Stomach smooth muscle (tissue), 2 donors: ENCODE measurements around the gene EXOSC10.
A peak's percentile ranks its signal among the peaks of the same experiment; 100 is the strongest.
"Not testable (repeated sequence)": the region's sequence is repeated elsewhere in the genome, so short reads cannot be mapped to it uniquely, and the experiment has no call there.

Experiments
- H3K27ac ChIP-seq: one replicate; pipeline ENCODE4 v1.7.0; 2013; ENCODE audit warnings: mild to moderate bottlenecking, low read length, inconsistent platforms
- H3K27me3 ChIP-seq, 2 donors: one replicate each; pipeline ENCODE4 v1.7.0; 2013; ENCODE audit warnings: low read length in 2 of 2; ENCODE audit not compliant: insufficient read depth in 2 of 2, control insufficient read depth in 1 of 2
- H3K36me3 ChIP-seq, 2 donors: one replicate each; pipeline ENCODE4 v1.7.0; 2013; ENCODE audit warnings: low read length in 2 of 2; ENCODE audit not compliant: control insufficient read depth in 2 of 2, insufficient read depth in 2 of 2
- H3K4me1 ChIP-seq: one replicate; pipeline ENCODE4 v1.7.0; 2013; ENCODE audit warnings: low read length; ENCODE audit not compliant: control insufficient read depth, insufficient read depth
- H3K4me3 ChIP-seq, 2 donors: one replicate each; pipeline ENCODE4 v1.7.0; 2013; ENCODE audit warnings: low read length in 2 of 2
- H3K9ac ChIP-seq, 2 donors: one replicate each; pipeline ENCODE4 v1.7.0; 2013; ENCODE audit warnings: low read length in 2 of 2, mild to moderate bottlenecking in 1 of 2
- H3K9me3 ChIP-seq, 2 donors: one replicate each; pipeline ENCODE4 v1.7.0; 2013; ENCODE audit warnings: low read length in 2 of 2; ENCODE audit not compliant: control insufficient read depth in 2 of 2
- donor health status: healthy.
- donor health status: Pancreatic carcinoma.

The EXOSC10 gene

DNA sequence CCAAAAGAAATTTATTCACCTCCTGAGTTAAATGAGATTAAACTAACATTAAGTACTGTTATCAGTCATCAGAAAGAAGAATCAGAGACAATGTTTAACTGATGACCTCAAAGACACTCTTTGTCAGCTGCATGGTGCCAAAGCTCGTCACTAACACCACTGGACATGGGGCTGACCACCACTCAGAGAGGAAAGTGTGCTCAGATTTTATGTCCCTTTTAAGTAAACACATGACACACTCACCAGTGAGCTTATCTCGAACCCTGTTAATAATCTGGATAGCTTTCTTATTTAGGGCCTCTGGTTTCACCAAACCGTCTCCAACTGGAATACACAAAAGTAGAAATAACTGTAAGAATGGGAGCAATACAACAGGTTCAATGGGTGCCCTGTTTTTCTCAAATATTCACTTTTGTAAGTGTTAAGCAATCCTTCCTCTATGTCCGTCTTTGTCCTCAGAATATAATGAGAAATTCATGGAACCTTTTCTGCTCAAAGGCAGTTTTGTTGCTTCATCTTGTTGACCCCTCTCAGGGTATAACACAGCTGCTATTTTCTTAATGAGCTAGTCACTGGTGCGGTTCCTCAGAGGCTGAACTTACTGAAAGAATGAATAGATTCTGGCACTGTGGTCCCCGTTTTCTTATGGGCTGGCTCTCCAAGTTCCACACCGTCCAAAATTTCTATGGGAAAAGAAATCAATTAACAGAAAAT, 9.5 kb upstream of the EXOSC10 start:
- H3K27ac ChIP-seq: no peak overlapping the region
- H3K27me3 ChIP-seq: no peaks in the 10 kb centered on the region
- no peak overlapping the region for H3K4me3 ChIP-seq
- H3K36me3 ChIP-seq: peaks cover 33 to 50% of the 10 kb centered on the region in 2 donors
- no peaks in the 10 kb centered on the region for H3K9me3 ChIP-seq
- no peak overlapping the region for H3K9ac ChIP-seq
- no peaks in the 10 kb centered on the region for H3K4me1 ChIP-seq

DNA sequence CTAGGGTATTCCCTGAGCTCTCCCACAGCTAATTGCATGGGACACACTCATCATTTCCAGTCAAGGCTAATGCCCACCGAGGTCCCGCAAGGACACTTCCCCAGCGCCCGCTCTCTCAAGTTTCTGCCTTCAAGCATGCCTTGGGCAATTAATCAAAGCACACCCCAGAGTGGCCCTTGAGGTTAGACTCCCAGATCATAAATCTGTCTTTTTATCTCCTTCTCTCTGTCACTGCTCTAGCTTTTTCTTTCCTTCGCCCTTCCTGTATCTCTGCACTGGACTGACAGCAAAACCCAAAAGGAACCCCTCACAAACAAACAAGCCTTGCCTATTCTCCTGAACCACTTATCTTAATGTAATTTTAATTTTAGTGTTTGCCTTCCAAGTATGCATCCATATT, 7.9 kb upstream of the EXOSC10 start:
- peaks cover 19 to 41% of the 10 kb centered on the region in 2 donors for H3K36me3 ChIP-seq
- no peak overlapping the region for H3K9ac ChIP-seq
- no peaks in the 10 kb centered on the region for H3K4me1 ChIP-seq
- no peak overlapping the region for H3K4me3 ChIP-seq
- H3K27ac ChIP-seq: no peak overlapping the region
- no peaks in the 10 kb centered on the region for H3K27me3 ChIP-seq
- no peaks in the 10 kb centered on the region for H3K9me3 ChIP-seq

DNA sequence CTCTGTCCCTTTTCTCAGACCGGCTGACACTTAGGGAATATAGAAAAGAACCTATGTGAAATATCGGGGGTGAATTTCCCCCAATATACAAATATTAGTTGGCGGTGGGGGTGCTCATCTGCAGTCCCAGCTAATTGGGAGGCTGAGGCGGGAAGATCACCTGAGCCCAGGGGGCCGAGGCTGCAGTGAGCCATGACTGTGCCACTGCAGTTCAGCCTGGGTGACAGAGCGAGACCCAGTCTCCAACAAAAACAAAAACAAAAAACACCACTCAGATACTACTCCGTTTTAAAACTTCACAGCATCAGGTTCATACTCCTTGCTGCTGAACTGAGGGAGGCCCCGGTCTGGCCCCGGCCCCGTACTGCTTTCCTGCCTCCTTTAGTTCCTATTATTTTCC, 5.9 kb upstream of the EXOSC10 start:
- Histone ChIP-seq H3K4me1 (no peaks in the 10 kb centered on the region), H3K36me3 (peaks cover 16 to 31% of the 10 kb centered on the region in 2 donors), H3K4me3 (no peak overlapping the region), H3K9me3 (no peaks in the 10 kb centered on the region), H3K27me3 (no peaks in the 10 kb centered on the region), H3K9ac (no peak overlapping the region), H3K27ac (no peak overlapping the region)

DNA sequence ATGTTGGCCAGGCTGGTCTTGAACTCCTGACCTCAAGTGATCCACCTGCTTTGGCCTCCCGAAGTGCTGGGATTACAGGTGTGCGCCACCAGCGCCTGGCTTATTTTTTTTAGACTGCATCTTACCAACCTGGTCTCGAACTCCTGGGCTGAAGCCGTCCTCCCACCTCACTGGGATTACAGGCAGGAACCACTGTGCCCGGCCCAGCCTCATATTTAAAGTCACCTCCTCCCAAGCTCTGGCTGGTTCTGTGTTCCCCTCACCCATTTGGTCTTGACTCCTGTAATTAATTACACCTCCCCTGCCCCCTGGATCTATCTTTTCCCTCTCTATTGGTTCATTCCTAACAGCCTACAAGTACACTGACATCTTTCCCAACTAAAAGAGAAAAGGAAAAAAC, 1.7 kb upstream of the EXOSC10 start:
- H3K4me1 ChIP-seq: peaks cover 2% of the 10 kb centered on the region
- peaks cover 6 to 11% of the 10 kb centered on the region in 2 donors for H3K36me3 ChIP-seq
- no peak overlapping the region for H3K27ac ChIP-seq
- H3K4me3 ChIP-seq: no peak overlapping the region
- H3K9me3 ChIP-seq: no peaks in the 10 kb centered on the region
- H3K27me3 ChIP-seq: no peaks in the 10 kb centered on the region
- H3K9ac ChIP-seq: no peak overlapping the region

DNA sequence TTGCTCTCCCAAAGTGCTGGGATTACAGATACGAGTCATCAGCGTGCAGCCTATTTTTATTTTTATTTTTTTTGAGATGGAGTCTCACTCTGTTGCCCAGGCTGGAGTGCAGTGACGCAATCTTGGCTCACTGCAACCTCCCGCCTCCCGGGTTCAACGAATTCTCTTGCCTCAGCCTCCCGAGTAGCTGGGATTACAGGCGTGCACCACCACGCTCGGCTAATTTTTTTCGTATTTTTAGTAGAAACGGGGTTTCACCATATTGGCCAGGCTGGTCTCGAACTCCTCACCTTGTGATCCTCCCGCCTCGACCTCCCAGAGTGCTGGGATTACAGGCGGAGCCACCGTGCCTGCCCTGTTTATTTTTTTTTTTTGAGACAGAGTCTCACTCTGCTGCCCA, 1.1 kb upstream of the EXOSC10 start:
- not testable (repeated sequence) for H3K4me3 ChIP-seq, H3K9ac ChIP-seq, H3K9me3 ChIP-seq, H3K4me1 ChIP-seq, H3K36me3 ChIP-seq, H3K27me3 ChIP-seq, H3K27ac ChIP-seq

DNA sequence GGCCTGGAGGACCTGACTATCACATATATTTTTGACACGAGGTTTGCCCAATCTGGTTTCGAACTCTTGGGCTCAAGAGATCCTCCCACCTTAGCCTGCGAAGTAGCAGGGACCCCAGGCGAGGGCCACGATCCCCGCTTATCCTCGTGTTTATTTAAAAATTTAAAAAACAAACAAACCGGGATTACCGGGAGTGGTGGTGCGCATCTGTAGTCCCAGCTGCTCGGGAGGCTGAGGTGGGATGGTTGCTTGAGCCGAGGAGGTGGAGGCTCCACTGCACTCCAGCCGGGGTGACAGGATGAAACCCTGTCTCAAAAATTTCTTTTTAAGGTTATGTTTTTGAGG, 452 bp upstream of the EXOSC10 start:
- Histone ChIP-seq H3K27ac (peak overlapping the region; percentile 66), H3K4me3 (peak overlapping the region; percentile 94 to 98), H3K36me3 (peaks cover 5 to 6% of the 10 kb centered on the region in 2 donors), H3K27me3 (no peaks in the 10 kb centered on the region), H3K4me1 (peaks cover 2% of the 10 kb centered on the region), H3K9ac (peak overlapping the region; percentile 84 to 92), H3K9me3 (no peaks in the 10 kb centered on the region)

DNA sequence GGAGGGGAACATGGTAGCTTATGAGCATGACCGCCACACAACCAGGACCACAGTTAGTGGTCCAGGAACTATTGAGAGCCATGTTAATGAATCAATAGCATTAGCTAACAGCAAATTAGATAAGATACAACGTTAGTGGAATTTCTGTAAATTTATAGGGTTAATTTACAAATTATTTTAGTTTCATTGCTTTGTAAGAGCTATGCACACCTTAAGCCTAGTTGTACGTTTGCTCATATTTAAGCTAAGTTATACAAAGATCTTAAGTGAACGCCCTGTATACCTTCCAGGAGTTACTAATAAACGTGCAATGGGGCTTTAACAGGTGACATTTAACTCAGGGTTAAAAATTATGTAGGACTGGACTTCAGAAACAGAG, 749 bp downstream of the EXOSC10 start:
- no peaks in the 10 kb centered on the region for H3K27me3 ChIP-seq
- H3K4me1 ChIP-seq: peaks cover 2% of the 10 kb centered on the region
- H3K4me3 ChIP-seq: peak overlapping the region; percentile 94 to 98
- H3K36me3 ChIP-seq: peaks cover 6 to 8% of the 10 kb centered on the region in 2 donors
- no peaks in the 10 kb centered on the region for H3K9me3 ChIP-seq
- H3K9ac ChIP-seq: peak overlapping the region; percentile 92 to 93
- H3K27ac ChIP-seq: no peak overlapping the region

DNA sequence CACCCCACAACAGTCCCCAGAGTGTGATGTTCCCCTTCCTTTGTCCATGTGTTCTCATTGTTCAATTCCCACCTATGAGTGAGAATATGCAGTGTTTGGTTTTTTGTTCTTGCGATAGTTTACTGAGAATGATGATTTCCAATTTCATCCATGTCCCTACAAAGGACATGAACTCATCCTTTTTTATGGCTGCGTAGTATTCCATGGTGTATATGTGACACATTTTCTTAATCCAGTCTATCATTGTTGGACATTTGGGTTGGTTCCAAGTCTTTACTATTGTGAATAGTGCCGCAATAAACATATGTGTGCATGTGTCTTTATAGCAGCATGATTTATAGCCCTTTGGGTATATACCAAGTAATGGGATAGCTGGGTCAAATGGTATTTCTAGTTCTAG, 15.9 kb downstream of the EXOSC10 start:
- H3K36me3 ChIP-seq: peaks cover 42 to 49% of the 10 kb centered on the region in 2 donors
- H3K9me3 ChIP-seq, H3K4me1 ChIP-seq, H3K4me3 ChIP-seq, H3K27me3 ChIP-seq, H3K9ac ChIP-seq, H3K27ac ChIP-seq: not testable (repeated sequence)

DNA sequence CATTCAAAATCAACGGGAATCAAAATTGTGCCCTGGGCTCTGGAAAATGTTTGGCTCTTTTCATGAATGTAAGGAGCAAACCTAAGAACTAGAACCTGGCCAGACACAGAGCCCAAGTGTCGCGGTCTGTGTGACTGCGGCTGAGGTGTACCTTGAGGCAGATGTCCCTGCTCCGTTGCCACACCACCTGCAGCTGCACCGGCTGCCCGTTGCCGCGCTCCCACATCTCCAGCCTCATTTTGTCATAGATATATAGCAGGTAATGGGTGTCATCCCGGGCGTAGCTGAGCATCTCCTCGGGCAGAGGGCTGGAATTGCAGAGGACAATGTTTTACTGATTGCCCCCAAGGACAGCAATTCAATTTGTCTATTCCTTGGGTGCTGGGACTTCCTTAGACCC, 18.7 kb downstream of the EXOSC10 start:
- peaks cover 42 to 45% of the 10 kb centered on the region in 2 donors for H3K36me3 ChIP-seq
- H3K4me1 ChIP-seq: no peaks in the 10 kb centered on the region
- H3K4me3 ChIP-seq: no peak overlapping the region
- no peaks in the 10 kb centered on the region for H3K27me3 ChIP-seq
- H3K9me3 ChIP-seq: no peaks in the 10 kb centered on the region
- H3K9ac ChIP-seq: no peak overlapping the region
- no peak overlapping the region for H3K27ac ChIP-seq

DNA sequence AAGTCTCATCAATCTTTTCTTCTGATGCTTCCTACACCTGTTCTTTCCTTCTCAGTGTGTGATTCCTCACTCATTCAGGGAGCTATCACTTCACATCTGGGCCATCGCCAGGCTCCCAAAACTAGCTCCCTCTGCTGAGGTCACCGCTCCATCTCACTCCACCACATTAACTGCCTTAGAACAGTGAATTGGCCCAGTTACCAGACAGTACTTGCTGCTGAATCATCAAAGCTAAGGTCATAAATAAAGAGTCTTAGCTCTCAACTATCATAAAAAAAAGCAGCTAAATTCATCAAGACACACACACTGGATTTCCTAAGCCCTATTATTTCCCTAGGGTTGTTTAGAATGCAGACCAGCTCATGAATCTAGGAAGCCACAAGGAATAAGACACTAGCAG, 21.0 kb downstream of the EXOSC10 start:
- no peaks in the 10 kb centered on the region for H3K27me3 ChIP-seq

DNA sequence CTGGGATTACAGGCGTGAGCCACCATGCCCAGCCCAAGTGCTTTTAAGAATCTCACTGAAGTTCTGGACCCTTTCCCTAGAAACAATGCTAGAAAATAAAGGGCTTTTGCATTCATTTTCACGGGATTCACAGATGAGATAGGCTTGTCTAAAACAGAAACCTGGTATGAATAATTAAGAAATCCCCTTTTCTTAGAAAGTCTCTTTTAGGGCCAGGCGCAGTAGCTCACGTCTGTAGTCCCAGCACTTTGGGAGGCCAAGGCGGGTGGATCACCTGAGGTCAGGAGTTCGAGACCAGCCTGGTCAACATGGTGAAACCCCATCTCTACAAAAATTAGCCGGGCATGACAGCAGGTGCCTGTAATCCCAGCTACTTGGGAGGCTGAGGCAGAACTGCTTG, 26.3 kb downstream of the EXOSC10 start:
- not testable (repeated sequence) for H3K27me3 ChIP-seq, H3K9ac ChIP-seq, H3K4me1 ChIP-seq, H3K9me3 ChIP-seq, H3K27ac ChIP-seq, H3K4me3 ChIP-seq
- H3K36me3 ChIP-seq: peaks cover 73 to 78% of the 10 kb centered on the region in 2 donors

More for the DNA sequence above, 21.0 kb downstream of the EXOSC10 start:
- Histone ChIP-seq H3K4me3 (no peak overlapping the region), H3K9me3 (no peaks in the 10 kb centered on the region), H3K27ac (no peak overlapping the region), H3K36me3 (peaks cover 59 to 61% of the 10 kb centered on the region in 2 donors), H3K4me1 (no peaks in the 10 kb centered on the region), H3K9ac (no peak overlapping the region)
